GM12878 (cell line): ENCODE measurements around the gene BIRC5. TPM values are rescaled to one million over a fixed set of nuclear protein-coding genes. Genes with fewer than 3 reads are reported as not detected.

Experiments used
- ATAC-seq: fragments of 200-7000 bp; cut with Tn5 transposase; 3 replicates; pipeline ENCODE4 v1.9.1; 2020; ENCODE audit warnings: mild to moderate bottlenecking, moderate library complexity
- BruUV-seq: library from RNA; stranded (reverse); fragments of 400-500 nt; replicated peaks from 2 replicates; lab custom pipeline; 2021; lab: Mats Ljungman, UMichigan
- CTCF ChIA-PET: fragments of 300-600 bp; sonication (Branson Sonifier 250); formaldehyde crosslinking; extraction: SDS; loops from one replicate; lab custom pipeline; 2021; ENCODE audit warnings: inconsistent platforms; lab: Yijun Ruan, JAX
- POLR2A ChIA-PET: fragments of 350-600 bp; formaldehyde crosslinking; extraction: SDS; loops from one replicate; lab custom pipeline; 2021; ENCODE audit warnings: inconsistent platforms; lab: Charles Lee
- RAD21 ChIA-PET: fragments of 300-600 bp; sonication (Branson Sonifier 250); formaldehyde crosslinking; loops from one replicate; lab custom pipeline; 2023; ENCODE audit warnings: antibody characterized with exemption; ENCODE audit not compliant: unreplicated experiment; lab: Charles Lee
- SMC1A ChIA-PET: fragments of 300-600 bp; sonication (Branson Sonifier 250); formaldehyde crosslinking; loops from one replicate; lab custom pipeline; 2023; ENCODE audit not compliant: unreplicated experiment, uncharacterized antibody; lab: Charles Lee
- DNase-seq: peaks from one replicate; pipeline ENCODE4 v3.0.0-alpha.2; 2011; ENCODE audit warnings: low read depth, low spot score
- FAIRE-seq: peaks from 3 replicates; lab custom pipeline; 2011; peaks lifted over from hg19 to GRCh38; lab: Jason Lieb, UNC
- H2AFZ ChIP-seq: 2 replicates; pipeline ENCODE4 v1.6.0; 2011; ENCODE audit warnings: low read depth, low read length, control low read depth; ENCODE audit not compliant: control insufficient read depth
- H3K27ac ChIP-seq: 2 replicates; pipeline ENCODE4 v1.5.1; 2011; ENCODE audit warnings: control low read depth; ENCODE audit not compliant: control insufficient read depth, insufficient read depth
- H3K27me3 ChIP-seq, 2 experiments: replicated peaks in 1 of 2; 2 replicates each; pipeline versions ENCODE4 v1.6.0 to v1.6.1; 2011; ENCODE audit warnings: low read length in 1 of 2; ENCODE audit not compliant: control insufficient read depth in 2 of 2, insufficient read depth in 2 of 2
- H3K36me3 ChIP-seq, 2 experiments: 2 replicates each; pipeline ENCODE4 v1.5.1; 2011; ENCODE audit warnings: low read length in 1 of 2; ENCODE audit not compliant: control insufficient read depth in 2 of 2, insufficient read depth in 2 of 2
- H3K4me1 ChIP-seq: 2 replicates; pipeline ENCODE4 v1.6.1; 2011; ENCODE audit warnings: mild to moderate bottlenecking, low read length, moderate library complexity, mixed read lengths; ENCODE audit not compliant: control insufficient read depth, insufficient read depth
- H3K4me2 ChIP-seq: 2 replicates; pipeline ENCODE4 v1.6.0; 2011; ENCODE audit warnings: control low read depth; ENCODE audit not compliant: control insufficient read depth, insufficient read depth
- H3K4me3 ChIP-seq: fragments of 200-600 bp; sonication (generic); 2 replicates; pipeline ENCODE4 v1.5.1; 2016
- H3K79me2 ChIP-seq: 2 replicates; pipeline ENCODE4 v1.6.0; 2011; ENCODE audit warnings: low read length; ENCODE audit not compliant: control insufficient read depth, insufficient read depth
- H3K9ac ChIP-seq: 2 replicates; pipeline ENCODE4 v1.8.0; 2011; ENCODE audit warnings: low read length, control low read depth, mixed read lengths; ENCODE audit not compliant: control insufficient read depth, insufficient read depth
- H3K9me3 ChIP-seq: replicated peaks from 3 replicates; pipeline ENCODE4 v1.5.1; 2011; ENCODE audit warnings: mild to moderate bottlenecking, low read length; ENCODE audit not compliant: control insufficient read depth, insufficient read depth
- H4K20me1 ChIP-seq: 2 replicates; pipeline ENCODE4 v1.6.0; 2011; ENCODE audit not compliant: control insufficient read depth, insufficient read depth
- CHD4 ChIP-seq: fragments of 200-600 bp; sonication (generic); IDR thresholded peaks from 2 replicates; pipeline ENCODE4 v1.6.1; 2016; ENCODE audit warnings: mild to moderate bottlenecking
- CREB1 ChIP-seq: IDR thresholded peaks from 2 replicates; pipeline ENCODE4 v1.6.1; 2012; ENCODE audit warnings: low read depth, mild to moderate bottlenecking, inconsistent platforms
- MAX ChIP-seq: IDR thresholded peaks from 2 replicates; pipeline ENCODE4 v1.6.1; 2012; ENCODE audit warnings: low read depth, low read length, improper control_type of control experiment
- MLLT1 ChIP-seq: fragments of 450-650 bp; IDR thresholded peaks from 2 replicates; pipeline ENCODE4 v1.6.1; 2016; ENCODE audit warnings: mild to moderate bottlenecking
- NBN ChIP-seq: fragments of 450-650 bp; IDR thresholded peaks from 2 replicates; pipeline ENCODE4 v1.6.1; 2016
- PAX8 ChIP-seq: fragments of 450-650 bp; IDR thresholded peaks from 2 replicates; pipeline ENCODE4 v1.6.1; 2017; ENCODE audit warnings: mild to moderate bottlenecking, moderate library complexity
- SMAD5 ChIP-seq: IDR thresholded peaks from 2 replicates; pipeline ENCODE4 v1.6.1; 2016; ENCODE audit warnings: antibody characterized with exemption, low read depth
- SMARCA5 ChIP-seq: fragments of 450-650 bp; IDR thresholded peaks from 2 replicates; pipeline ENCODE4 v1.6.1; 2017; ENCODE audit warnings: mild to moderate bottlenecking
- ZBTB11 ChIP-seq: fragments of 450-650 bp; formaldehyde crosslinking; IDR thresholded peaks from 2 replicates; pipeline ENCODE4 v1.5.0; 2022; ENCODE audit warnings: mild to moderate bottlenecking, missing genetic modification characterization
- WGBS: methylation state at CpG from one replicate; pipeline ENCODE4 v1.1.6; 2016; ENCODE audit warnings: low lambda C conversion rate; ENCODE audit not compliant: insufficient replicate concordance, insufficient coverage; ENCODE audit errors: missing lambda C conversion rate; 5-methylcytosine and 5-hydroxymethylcytosine counted together
- in situ Hi-C: fragments of 300-500 bp; cut with MboI; formaldehyde crosslinking; loops from 9 replicates; pipeline ENCODE4 v1.14.3; 2018; ENCODE audit warnings: mixed read lengths
- intact Hi-C: fragments of 100-400 bp; cut with micrococcal nuclease; formaldehyde crosslinking; loops from one replicate; pipeline ENCODE4 v1.14.2; 2022; ENCODE audit not compliant: unreplicated experiment
- polyA plus RNA-seq, 11 experiments: library from polyadenylated mRNA; depleted of rRNA in 4 of 11; unstranded in 6 of 11; stranded (reverse) in 5 of 11; fragments of >200 nt; fragmentation: Nextera tagmentation in 4 of 11; fragmentation: Illumina TruSeq in 1 of 11; extraction: Ambion mirVana in 4 of 11; extraction: Trizol in 1 of 11; gene quantifications; 1 replicate in 1 of 11; 2 replicates in 10 of 11; pipeline versions ENCODE4 v1.2.1 to v1.2.3, GENCODE V29; 2011 to 2016; ENCODE audit warnings: inconsistent platforms in 2 of 11, missing spikeins in 2 of 11, low read depth in 1 of 11
- total RNA-seq, 4 experiments: library from RNA; depleted of rRNA in 3 of 4; stranded (reverse); fragments of >200 nt in 3 of 4; fragmentation: Illumina TruSeq in 1 of 4; extraction: Trizol in 1 of 4; gene quantifications; 2 replicates each; pipeline versions ENCODE4 v1.2.1 to v1.2.3, GENCODE V29; 2013 to 2021

Gene BIRC5
- total and polyA plus RNA-seq, 10 of the 15 experiments (the other 5 are each of a cell fraction or from before 2014, with no cell fraction given), result 41.0 to 175 (median 90.8) TPM

- Histone ChIP-seq H3K27me3 (no peaks in the 10 kb centered on the region), H3K27ac (no peak overlapping the region)
- DNase-seq (no peak), FAIRE-seq (no peak)
- TF ChIP-seq PAX8, result no peak
- TF ChIP-seq, all 136 proteins: peak for 0
- no peak for ATAC-seq
- Histone ChIP-seq H3K4me3 (no peak overlapping the region), H4K20me1 (no peaks in the 10 kb centered on the region), H3K4me1 (peaks cover 15% of the 10 kb centered on the region; the same call in 1 of the 2 replicates), H2AFZ (no peak overlapping the region), H3K4me2 (peak overlapping the region; percentile 40), H3K79me2 (peaks cover 38% of the 10 kb centered on the region), H3K36me3 (peaks cover 3% of the 10 kb centered on the region in 2 experiments; a peak in 3 of 4 replicates), H3K9me3 (no peaks in the 10 kb centered on the region), H3K9ac (no peak overlapping the region)
- POLR2A ChIA-PET, result interaction anchor here (1.1 kb wide), 1 partner anchor 26 kb away, joined by 3 read pairs; no protein-coding TSS in a partner anchor
- in situ Hi-C loops (no loop called here), intact Hi-C loops (loop anchor here (5.0 kb wide), 1 partner anchor 67 kb away; no protein-coding TSS in a partner anchor)
- WGBS, result 98% methylated on average over 9 of the region's 9 CpGs
- RAD21 ChIA-PET, result no interaction called here
- no TSS peak for BruUV-seq
- CTCF ChIA-PET, result interaction anchor here (0.6 to 3.7 kb wide), 5 partner anchors 9 to 99 kb away, joined by 3 to 54 read pairs (median 4); no protein-coding TSS in a partner anchor
- SMC1A ChIA-PET, result no interaction called here
These were observed 29.2 kb upstream of the BIRC5 start for GRCh38 chr17:78184868-78185267.

- peak overlapping the region; percentile 3; the same call in 1 of the 2 replicates for H3K27ac ChIP-seq
- no TSS peak for BruUV-seq
- no peak overlapping the region for H2AFZ ChIP-seq
- peaks cover 3 to 9% of the 10 kb centered on the region in 2 experiments; a peak in 3 of 4 replicates for H3K36me3 ChIP-seq
- peaks cover 5% of the 10 kb centered on the region; the same call in 1 of the 2 replicates for H3K4me1 ChIP-seq
- CTCF ChIA-PET, result interaction anchor here (0.8 to 3.7 kb wide), 9 partner anchors 10 to 166 kb away, joined by 3 to 54 read pairs (median 4); partner anchors contain the start of gene TMC6
- POLR2A ChIA-PET, result interaction anchor here (1.0 to 3.5 kb wide), 7 partner anchors 9 to 60 kb away, joined by 3 to 19 read pairs (median 4); no protein-coding TSS in a partner anchor
- 32% methylated on average over 10 of the region's 10 CpGs for WGBS
- H3K4me3 ChIP-seq, result peak overlapping the region; percentile 96
- ATAC-seq (peak; percentile 28), FAIRE-seq (no peak), DNase-seq (no peak)
- no peaks in the 10 kb centered on the region for H3K9me3 ChIP-seq
- intact Hi-C loops (loop anchor here (2.0 to 5.0 kb wide), 2 partner anchors 29 to 66 kb away; partner anchors contain the start of gene BIRC5), in situ Hi-C loops (no loop called here)
- RAD21 ChIA-PET, result interaction anchor here (0.6 to 2.1 kb wide), 6 partner anchors 10 to 228 kb away, joined by 3 to 10 read pairs (median 5); partner anchors contain the start of gene TNRC6C
- H3K4me2 ChIP-seq, result peak overlapping the region; percentile 40
- no peaks in the 10 kb centered on the region for H3K27me3 ChIP-seq
- H3K79me2 ChIP-seq, result peaks cover 44% of the 10 kb centered on the region
- H3K9ac ChIP-seq, result peak overlapping the region; percentile 72; the same call in 1 of the 2 replicates
- H4K20me1 ChIP-seq, result no peaks in the 10 kb centered on the region
- SMC1A ChIA-PET, result interaction anchor here (1.0 to 2.0 kb wide), 5 partner anchors 10 to 167 kb away, joined by 3 to 7 read pairs (median 4); no protein-coding TSS in a partner anchor
- TF ChIP-seq ZBTB11 (CRISPR knock-in tag) (no peak), CREB1 (no peak), CHD4 (no peak), SMARCA5 (no peak), MLLT1 (no peak), SMAD5 (no peak), MAX (no peak), NBN (no peak)
These were observed 27.9 kb upstream of the BIRC5 start for GRCh38 chr17:78185981-78186691.
